ENCODE results near the gene FHIT.

FHIT gene

DNA sequence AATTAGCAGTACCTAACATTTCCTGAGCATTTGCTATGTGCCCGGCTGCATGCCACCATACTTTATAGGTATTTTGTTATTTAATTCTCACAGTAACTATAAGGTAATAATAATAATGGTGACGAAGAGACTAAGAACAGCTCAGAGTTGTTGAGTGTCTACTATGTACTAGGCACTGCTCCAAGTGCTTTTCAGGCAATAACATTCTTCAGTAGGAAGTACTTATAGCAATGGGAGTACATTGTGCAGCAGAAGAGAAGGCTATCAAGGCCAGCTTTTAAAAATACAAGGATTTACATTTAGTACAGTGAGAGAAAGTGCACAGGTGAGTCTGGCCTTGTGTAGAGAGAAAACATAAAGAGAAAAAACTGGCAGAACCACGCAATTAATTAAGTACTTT lies 647.4 kb downstream of the FHIT start:
- DNase-seq: no peak

DNA sequence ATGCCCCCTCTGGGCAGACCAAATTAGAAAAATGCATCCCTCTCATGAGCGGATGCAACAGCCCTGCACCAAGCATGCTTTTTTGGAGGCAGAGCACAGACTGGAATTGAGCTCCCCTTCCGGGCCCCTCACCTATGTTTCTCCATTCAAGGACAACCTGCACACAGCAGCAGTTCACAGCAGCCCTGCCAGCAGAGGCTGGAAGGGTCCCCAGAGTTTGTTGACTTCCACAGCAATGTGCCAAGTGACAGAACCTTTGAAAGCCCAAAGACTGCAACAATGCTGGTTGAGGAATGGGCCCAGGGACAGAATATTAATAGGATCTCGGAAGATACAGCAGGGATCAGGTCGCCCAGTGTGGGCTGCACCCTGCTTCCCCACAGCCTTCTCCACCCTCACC lies 650.4 kb downstream of the FHIT start:
- no peak for DNase-seq

DNA sequence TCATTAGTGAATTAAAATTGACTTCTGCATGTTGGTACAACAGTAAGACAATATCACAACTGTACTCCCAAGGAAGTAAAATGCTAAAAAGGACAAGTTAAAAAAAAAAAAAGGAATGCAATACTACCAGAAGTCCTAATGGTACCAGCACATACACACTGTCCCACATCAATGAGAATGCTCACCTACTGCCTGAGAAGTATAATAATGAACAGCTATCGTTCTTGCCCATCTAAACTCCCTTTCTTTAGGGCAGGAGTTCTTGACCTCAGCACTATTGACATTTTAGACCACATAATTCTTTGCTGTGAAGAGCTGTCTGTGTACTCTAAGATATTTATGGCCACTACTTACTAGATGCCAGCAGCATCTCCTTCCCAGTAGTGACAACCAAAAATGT lies 651.7 kb downstream of the FHIT start:
- DNase-seq: no peak

DNA sequence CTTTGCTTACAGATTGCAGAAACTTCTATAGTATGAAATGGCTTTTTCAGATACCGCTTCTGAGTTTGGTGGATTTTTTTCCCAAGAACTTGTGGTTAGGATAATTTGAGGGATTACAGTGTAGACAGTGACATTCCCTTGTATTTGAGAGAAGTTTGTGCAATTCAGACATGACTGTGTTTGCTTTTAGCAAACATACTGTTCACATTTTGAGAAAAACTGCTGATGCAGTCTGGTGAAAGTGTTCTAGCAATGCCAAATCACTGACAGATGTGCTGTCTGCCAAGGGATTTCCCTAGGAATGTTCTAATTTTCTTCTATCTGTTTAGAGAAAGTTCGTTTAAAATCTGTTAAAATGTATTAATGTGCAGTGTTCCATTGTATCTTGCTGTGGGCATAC lies 652.6 kb downstream of the FHIT start:
- no peak for DNase-seq

DNA sequence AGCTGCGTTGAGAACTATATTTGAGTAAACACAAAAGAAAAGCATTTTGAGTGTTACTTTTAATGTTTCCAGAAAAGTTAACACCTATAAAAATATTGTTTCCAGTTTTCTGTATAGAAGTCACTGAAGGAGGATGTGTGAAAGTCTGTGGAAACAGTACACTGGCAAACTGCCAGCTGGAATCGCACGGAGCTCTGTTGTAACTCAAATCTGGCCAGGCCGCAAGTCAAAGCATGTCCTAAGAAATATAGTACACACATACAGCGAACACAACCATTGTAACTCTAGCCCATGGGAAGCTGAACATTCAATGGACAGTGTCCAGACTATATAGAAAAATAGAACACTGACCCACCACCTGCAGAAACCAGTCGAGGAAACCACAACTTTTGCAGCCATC lies 657.2 kb downstream of the FHIT start:
- no peak for DNase-seq

DNA sequence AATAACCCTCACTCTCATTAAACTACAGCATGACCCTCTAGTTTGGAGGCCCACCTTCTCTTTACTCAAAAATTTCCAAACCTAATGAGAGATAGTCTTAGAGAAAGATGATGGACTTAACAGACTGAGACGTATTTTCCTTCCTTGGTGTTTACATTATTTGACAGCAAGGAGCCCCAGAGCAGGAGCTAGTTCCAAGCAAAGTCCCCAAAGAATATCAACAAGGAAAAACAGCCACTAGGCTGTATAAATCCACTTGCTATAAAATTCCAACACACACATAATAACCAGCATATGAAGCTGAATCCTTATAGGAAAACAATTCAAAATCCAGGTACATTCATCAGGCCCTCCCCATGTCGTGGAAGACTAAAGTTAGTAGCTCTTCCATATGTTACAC lies 660.0 kb downstream of the FHIT start:
- no peak for DNase-seq

DNA sequence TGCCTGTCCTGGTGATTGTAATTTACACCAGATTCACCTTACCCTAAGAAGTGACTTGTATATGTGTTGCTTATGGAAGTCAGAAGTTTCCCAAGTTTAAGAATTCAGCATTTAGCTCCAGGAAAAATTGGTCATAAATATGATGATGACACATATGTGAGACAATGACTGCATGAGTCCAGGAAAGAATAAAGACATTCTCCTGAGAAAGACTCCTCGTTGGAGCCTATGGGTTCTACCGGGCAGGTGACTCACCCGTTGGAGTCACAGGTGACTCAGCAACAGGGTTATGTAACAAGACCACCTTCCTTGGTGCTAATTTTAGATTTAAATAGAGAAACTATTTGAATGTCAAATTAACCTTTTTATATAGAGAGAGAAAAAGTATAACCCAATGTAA lies 662.4 kb downstream of the FHIT start:
- no peak for DNase-seq

DNA sequence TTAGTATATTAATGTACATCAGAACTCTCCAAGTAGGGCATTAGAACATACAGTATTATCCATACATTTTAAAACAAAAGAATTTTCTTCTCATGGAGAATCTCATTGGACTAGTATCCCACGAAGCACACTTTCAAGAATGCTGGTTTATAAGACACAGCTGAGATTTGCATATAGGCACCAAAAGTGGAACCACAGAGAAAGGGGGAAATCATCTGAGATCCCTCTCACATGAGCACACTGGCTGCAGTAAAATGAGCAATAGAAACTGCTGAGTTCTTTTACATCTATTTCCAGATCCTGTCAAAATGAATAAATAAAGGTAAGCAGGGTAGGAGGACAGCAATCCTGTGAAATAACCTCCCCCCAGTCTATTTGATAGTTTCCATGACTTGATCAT lies 665.3 kb downstream of the FHIT start:
- DNase-seq: no peak

DNA sequence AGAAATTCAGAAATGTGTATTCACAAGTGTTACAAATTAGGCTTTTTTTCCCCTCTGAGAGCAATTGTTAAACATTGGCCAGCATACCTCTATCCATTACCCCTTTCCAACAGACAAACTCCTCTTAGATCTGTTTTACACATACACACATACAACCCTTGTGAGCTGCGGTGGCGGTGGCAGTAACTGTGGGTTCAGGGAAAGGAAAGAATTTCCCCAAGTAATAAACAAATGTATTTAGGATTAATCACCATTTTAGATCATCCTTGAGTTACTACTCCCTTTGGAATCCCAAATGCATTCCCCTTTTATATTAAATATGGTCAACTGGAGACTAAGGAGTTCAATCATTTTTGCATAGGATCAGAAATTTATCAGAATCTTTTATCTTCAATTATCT lies 667.0 kb downstream of the FHIT start:
- DNase-seq: no peak

DNA sequence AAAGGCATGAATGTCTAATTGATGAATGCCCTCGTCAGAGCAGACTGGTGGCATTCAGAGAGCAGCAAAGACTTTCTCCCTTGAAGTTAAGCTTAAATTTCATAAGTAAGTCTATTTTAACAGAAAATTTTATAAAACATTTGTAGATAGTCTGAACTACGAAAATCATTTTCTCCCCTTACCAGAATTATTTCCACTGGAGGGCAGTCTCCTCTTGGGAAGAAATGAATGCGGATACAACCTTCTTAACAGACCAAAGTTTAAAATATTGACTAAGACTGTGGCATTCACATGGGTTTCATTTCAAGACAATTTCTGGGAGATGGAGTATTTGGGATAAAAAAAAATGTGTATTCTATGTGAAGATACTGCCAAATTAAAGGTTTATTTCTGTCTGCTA lies 669.0 kb downstream of the FHIT start:
- DNase-seq: no peak

DNA sequence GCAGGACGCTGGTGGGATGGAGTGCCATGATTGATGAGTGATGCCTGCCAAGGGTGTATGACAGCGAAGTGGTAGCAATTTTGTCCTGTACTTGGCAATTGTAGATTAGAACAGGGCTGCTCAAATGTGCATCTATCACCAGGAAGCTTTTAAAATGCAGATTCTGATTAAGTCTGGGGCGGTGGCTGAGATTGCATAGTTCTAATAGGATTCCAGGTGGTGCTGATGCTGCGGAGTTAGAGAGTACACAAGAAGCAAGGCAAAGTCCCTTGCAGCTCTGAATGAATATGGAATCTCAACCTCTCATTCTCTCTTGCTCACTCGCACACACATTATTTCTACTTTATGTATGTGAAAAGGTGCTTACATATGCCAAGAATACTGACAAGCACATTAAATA lies 670.4 kb downstream of the FHIT start:
- no peak for DNase-seq

DNA sequence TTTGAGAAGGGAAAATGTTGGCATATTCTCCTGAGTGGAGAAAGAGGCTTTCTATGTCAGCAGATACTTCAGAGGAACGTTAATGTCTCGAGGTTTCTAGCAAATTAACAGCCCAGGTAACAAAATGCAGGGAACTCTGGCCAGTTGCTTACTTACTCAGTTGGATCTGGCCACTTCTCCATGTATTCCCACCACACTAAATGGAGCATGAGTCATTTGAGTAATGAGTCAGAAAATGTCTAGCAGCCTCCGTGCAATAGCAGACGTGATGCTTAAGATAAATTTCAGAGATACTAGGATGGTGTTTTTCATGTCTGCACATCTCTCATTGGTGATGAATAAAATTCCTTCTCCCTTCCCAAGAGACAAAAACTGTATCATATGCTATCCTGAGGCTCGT lies 671.5 kb downstream of the FHIT start:
- DNase-seq: no peak

DNA sequence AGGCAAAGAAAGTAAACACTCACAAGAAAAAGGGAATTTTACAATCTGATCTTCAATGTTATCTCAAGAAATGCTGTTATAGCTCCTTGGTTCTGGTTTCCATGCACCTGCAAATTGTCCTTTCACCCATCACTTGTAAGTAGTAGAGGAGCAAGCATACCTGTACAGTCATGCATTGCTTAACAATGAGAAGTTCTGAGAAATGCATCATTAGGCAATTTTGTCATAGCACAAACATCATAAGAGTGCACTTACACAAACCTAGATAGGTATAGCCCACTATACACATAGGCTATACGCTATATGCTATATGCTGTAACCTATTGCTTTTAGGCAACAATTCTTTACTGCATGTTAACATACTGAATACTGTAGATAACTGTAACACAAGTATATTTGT lies 672.3 kb downstream of the FHIT start:
- DNase-seq: no peak

DNA sequence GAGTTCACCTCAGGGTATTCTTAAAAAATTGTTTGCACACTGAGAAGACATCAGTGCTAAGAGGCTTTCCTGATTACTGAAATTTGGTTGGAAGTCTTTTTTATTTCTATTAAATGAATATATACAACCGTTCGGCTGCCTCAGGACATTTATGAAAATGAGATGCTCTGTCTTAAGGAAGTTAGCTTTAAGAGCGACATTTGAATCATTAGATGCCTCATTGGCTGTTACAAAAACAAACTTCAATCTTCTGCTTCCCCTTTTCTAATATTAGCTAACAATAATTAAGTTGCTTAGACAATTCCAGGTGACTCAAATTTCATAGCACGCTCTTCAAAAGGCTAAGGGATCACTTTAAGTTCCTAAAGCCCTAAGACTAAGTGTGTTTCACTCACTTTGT lies 673.7 kb downstream of the FHIT start:
- DNase-seq: no peak

DNA sequence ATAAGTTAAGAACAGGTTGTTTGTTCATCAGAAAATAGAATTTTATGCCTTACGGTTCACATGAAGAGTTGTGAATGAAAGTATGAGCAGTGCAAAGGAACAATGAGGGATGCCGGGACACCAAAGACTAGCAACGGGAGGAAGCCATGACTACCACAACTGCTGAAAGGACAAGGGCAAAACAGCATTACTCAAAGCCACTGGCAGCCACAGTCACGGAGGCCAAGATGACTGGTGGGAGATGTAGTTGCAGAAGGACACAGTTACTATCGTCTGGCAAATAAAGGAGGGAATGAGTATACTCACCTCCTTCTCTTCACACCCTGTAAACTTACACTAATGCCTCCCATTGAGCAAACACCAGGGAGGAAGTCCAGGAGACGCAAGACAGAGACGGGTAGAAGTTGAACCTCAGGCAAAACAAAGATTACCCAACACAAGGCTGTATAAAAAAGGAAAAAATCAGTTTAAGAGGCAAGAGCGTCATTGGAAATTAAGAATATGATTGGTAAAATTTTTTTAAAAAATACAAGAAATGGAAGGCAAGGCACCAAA lies 675.5 kb downstream of the FHIT start:
- DNase-seq: no peak

DNA sequence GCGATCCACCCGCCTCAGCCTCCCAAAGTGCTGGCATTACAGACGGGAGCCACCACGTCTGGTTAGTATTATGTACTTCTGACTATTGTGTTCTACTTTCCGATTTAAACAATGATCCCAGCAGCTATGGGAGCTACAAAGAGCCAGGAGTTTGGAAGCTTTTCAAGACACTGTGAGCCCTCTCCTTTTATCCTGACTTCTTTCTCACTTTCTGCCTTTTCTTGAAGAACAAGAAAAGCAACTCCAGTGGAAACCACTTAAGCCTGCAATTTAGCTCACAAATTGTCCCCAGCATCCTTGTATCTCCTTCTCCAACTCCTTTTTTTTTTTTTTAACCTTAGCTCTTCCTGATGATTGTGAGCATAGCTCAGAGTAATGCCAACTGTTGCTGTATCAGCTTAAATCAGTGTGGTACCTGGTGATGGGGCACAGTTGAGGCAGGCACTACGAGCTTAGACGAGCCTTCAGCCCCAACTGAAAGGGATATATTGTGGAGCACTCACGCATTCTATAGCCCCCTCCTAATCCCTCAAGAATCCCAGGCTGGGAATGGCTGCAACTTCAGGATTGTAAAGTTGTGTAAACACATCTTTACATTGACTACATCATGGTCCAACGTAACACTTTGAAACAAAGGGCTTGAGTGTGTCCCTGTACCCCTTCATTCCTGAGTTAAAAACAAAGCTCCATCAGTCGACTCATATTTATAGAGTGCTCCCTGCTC lies 677.0 kb downstream of the FHIT start:
- no peak for DNase-seq

DNA sequence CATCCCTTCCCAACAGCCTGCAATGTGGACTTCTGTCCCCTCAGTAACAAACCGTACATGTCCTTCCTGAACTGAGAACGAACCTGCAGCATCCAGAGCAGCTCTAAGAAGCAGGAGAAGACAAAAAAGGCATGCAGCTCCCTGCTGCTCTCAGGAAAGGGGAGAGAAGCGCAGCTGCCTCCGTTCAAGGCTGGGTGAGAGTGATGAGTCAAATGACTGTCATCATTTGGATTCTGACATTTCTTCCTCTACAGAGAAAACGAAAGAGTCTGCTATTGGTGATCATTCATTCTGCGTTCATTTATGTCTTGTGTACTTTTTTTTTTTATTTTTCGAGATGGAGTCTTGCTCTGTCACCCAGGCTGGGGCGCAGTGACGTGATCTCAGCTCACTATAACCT lies 677.8 kb downstream of the FHIT start:
- DNase-seq: no peak

DNA sequence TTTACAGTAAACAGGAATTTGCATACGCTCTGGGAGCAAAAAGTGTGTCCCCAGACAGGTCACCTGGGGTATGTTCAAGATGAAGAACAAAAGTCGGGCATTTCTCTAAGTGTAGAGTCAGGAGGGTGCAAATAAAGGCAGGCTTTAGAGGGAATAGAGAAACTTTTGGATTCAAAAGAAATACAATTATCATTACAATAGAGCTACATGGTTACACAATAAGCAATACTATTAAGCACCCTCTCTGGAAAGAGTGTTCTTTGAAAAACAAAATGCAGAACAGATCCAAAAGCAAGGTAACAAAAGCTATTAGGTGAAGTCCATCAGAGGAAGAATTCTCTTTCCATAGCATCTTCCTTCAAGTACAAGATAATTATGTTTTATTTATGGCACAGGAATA lies 679.7 kb downstream of the FHIT start:
- DNase-seq: no peak

DNA sequence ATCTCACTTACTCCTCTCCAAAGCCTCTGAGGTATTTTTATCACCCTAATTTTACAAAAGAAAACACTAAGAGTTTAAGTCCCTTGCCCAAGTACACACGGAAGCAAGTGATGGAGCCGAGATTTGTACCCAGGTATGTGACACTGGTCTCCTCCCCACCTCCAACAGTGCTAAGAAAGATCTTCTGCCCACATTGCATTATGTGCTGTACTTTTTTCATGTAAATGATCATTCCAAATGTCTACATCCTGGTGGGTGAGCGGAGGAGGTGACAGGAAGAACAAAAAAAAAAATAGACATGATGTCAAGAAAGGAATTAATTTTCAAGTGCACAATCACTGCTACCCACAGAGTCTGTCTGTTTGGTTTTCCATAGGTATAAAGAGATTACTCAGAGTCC lies 694.1 kb downstream of the FHIT start:
- no peak for DNase-seq

DNA sequence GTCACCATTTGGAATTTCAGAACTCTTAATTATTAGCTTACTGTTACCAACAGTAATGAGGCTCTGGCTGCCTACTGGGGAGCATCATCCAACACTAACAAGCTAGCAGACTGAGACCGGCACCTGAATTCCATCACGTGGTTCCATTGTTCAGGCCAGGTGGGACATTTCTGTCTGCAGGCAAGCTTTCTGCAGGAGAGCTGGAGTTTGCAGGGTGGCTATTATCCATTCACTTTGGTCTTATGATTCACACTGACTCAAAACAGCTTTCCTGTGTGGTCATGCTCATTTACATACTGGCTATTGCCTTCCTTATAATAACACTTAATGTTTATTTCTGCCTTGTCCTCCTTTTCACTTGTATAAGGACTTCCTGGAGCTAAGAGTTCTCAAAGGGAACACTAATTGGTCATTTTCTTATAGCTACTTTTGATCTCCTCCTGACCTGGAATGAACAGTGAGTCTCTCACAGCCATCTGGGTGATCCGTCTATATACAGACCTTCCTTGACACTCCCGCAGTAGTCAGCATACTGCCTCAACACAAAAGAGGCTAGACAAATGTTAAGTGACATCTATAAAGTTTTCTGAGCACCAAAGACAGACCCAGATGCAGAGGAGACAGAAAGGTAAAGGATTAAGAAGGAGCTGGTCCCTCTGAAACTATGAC lies 695.4 kb downstream of the FHIT start:
- DNase-seq: peak; percentile 53

DNA sequence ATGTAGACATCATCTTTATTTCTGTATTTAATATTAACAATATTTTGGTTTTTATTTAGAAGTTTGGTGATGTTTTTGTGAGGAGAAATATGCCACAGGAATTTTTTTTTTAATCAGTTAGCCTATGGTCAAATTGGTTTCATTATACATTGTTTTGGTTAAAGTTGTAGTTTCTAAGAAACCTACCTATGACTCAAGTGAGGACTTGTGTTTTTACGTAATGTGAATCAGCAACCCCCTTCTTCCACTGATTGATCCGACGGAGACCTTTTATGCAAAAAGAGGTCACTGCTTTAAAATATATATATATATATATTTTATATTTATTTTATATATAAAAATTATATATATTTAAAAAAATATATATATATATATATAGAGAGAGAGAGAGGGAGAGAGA lies 698.1 kb downstream of the FHIT start:
- peak; percentile 54 for DNase-seq

DNA sequence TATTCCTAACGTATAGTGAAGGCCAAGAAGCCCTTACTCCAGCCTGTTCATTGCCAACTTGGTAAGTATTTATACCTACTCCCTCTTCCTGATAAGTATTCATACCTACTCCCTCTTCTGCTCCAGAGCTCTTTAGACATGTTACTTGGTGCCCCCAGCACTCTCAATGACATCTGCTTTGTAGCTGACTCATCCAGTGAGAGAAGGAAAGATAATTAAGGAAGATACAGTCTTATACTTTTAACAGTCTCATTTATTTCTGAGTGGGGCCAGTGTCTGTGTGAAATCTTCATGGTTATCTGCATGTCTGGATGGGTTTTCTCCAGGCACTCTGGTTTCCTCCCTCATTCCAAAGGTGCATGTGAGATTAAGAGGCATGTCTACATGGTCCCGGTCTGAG lies 698.7 kb downstream of the FHIT start:
- peak; percentile 14 for DNase-seq

DNA sequence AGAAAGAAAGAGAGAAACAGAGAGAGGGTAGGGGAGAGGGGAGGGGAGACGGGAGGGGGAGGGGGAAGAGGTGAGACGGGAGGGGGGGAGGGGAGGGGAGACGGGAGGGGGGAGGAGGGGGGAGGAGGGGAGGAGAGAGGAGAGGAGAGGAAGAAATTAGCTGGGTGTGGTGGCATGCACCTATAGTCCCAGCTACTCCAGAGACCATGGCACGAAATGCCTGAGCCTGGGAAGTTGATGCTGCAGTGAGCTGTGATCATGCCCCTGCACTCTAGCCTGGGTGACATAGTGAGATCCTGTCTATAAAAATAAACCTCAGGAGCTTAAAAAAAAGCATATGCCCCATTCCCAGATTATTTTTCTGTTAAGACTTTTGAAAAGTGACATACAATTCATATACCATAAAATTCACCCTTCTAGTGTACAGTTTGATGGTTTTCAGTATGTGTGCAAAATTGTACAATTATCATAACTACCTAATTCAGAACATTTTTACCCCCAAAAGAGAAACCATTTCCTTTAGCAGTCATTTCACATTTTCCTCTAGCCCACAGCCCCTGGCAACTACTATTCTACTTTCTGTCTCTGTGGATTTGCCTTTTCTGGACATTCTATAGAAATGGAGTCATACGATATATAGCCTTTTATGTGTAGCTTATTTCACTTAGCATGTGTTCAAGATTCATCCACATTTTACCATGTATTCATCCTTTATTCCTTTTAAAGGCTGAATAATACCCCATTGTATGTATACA lies 699.6 kb downstream of the FHIT start:
- DNase-seq: peak; percentile 31

DNA sequence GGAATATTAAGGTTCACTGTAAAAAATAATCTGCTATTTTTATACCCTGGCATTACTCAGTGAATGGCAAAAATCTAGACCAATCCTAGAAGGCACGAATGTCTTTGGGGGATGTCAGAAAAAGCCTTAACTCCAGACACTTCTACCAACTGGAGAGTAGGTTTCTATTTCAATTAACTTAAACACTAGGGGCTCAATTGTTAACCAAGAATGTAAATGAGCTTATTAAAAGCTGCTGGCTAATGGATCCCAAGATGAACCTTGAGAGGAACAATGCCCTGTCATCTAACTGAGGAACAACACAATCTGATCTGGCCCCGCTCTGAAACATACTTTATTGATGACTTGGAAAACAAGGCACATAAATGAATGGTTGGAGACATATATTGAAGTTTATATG lies 701.4 kb downstream of the FHIT start:
- no peak for DNase-seq
